Smooth muscle cell (in vitro differentiated cells): ENCODE measurements around the gene OR10AG1. TPM values are rescaled to one million over a fixed set of nuclear protein-coding genes. Genes with fewer than 3 reads are reported as not detected.

Experiments
- DNase-seq: peaks from one replicate; lab custom pipeline; 2025; ENCODE audit not compliant: unreplicated experiment; lab: John Stamatoyannopoulos, UW
- H2AFZ ChIP-seq: fragments of 200-600 bp; sonication (generic); 2 replicates; pipeline ENCODE4 v1.6.0; 2016; ENCODE audit warnings: antibody characterized with exemption, low read depth, mild to moderate bottlenecking
- H3F3A ChIP-seq: fragments of 200-600 bp; sonication (generic); 2 replicates; pipeline ENCODE4 v1.6.0; 2017; ENCODE audit warnings: antibody characterized with exemption, low read depth
- H3K27ac ChIP-seq: fragments of 200-600 bp; sonication (generic); 2 replicates; pipeline ENCODE4 v1.5.1; 2016; ENCODE audit warnings: low read depth, mild to moderate bottlenecking
- H3K27me3 ChIP-seq: fragments of 200-600 bp; sonication (generic); 2 replicates; pipeline ENCODE4 v1.6.1; 2016; ENCODE audit warnings: low read depth, mild to moderate bottlenecking
- H3K36me3 ChIP-seq: fragments of 200-600 bp; sonication (generic); 2 replicates; pipeline ENCODE4 v1.5.1; 2016; ENCODE audit warnings: low read depth
- H3K4me1 ChIP-seq: fragments of 200-600 bp; sonication (generic); 2 replicates; pipeline ENCODE4 v1.5.1; 2016; ENCODE audit warnings: low read depth
- H3K4me2 ChIP-seq: fragments of 200-600 bp; sonication (generic); 2 replicates; pipeline ENCODE4 v1.6.0; 2016; ENCODE audit warnings: mild to moderate bottlenecking
- H3K4me3 ChIP-seq: fragments of 200-600 bp; sonication (generic); 2 replicates; pipeline ENCODE4 v1.5.1; 2016; ENCODE audit warnings: mild to moderate bottlenecking
- H3K79me2 ChIP-seq: fragments of 200-600 bp; sonication (generic); 2 replicates; pipeline ENCODE4 v1.6.0; 2016; ENCODE audit warnings: low read depth, mild to moderate bottlenecking
- H3K9ac ChIP-seq: fragments of 200-600 bp; sonication (generic); 2 replicates; pipeline ENCODE4 v1.6.0; 2016; ENCODE audit warnings: low read depth
- H3K9me3 ChIP-seq: fragments of 200-600 bp; sonication (generic); replicated peaks from 2 replicates; pipeline ENCODE4 v1.5.1; 2016; ENCODE audit warnings: low read depth
- H4K20me1 ChIP-seq: fragments of 200-600 bp; sonication (generic); 2 replicates; pipeline ENCODE4 v1.6.0; 2016; ENCODE audit warnings: low read depth
- CTCF ChIP-seq: fragments of 200-600 bp; sonication (generic); IDR thresholded peaks from 2 replicates; pipeline ENCODE4 v1.5.1; 2017; ENCODE audit warnings: borderline replicate concordance, mild to moderate bottlenecking, antibody characterized with exemption; ENCODE audit not compliant: insufficient read depth, poor library complexity, severe bottlenecking
- WGBS: methylation state at CpG from one replicate; pipeline ENCODE4 v1.1.7; 2016; ENCODE audit warnings: low lambda C conversion rate; 5-methylcytosine and 5-hydroxymethylcytosine counted together
- polyA plus RNA-seq: library from polyadenylated mRNA; unstranded; fragments of >200 nt; fragmentation: Nextera tagmentation; extraction: Ambion mirVana; gene quantifications from 2 replicates; pipeline ENCODE4 v1.2.1, GENCODE V29; 2016
- total RNA-seq: library from RNA; depleted of rRNA; stranded (reverse); fragments of >200 nt; gene quantifications from 2 replicates; pipeline ENCODE4 v1.2.3, GENCODE V29; 2014

The OR10AG1 gene, protein sequence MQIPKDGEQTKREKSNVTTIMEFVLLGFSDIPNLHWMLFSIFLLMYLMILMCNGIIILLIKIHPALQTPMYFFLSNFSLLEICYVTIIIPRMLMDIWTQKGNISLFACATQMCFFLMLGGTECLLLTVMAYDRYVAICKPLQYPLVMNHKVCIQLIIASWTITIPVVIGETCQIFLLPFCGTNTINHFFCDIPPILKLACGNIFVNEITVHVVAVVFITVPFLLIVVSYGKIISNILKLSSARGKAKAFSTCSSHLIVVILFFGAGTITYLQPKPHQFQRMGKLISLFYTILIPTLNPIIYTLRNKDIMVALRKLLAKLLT
- not detected in 2 replicates for total RNA-seq
- polyA plus RNA-seq = not detected in 2 replicates

- no peaks in the 10 kb centered on the region for H3K79me2 ChIP-seq
- DNase-seq = no peak
- H3K9me3 ChIP-seq = no peaks in the 10 kb centered on the region
- no peaks in the 10 kb centered on the region for H4K20me1 ChIP-seq
- 95% methylated on average over 2 of the region's 2 CpGs for WGBS
- no peak within 1 kb of the TSS for H3K4me3 ChIP-seq
- H3K27ac ChIP-seq = no peak within 1 kb of the TSS
- H3K27me3 ChIP-seq = no peaks in the 10 kb centered on the region
- H3K4me1 ChIP-seq = no peaks in the 10 kb centered on the region
- H2AFZ ChIP-seq = no peak within 1 kb of the TSS
- TF ChIP-seq CTCF = no peak
- no peak within 1 kb of the TSS for H3K9ac ChIP-seq
- no peaks in the 10 kb centered on the region for H3K36me3 ChIP-seq
- no peak within 1 kb of the TSS for H3K4me2 ChIP-seq
- H3F3A ChIP-seq = no peaks in the 10 kb centered on the region
Measured at GRCh38 chr11:55969845-55970244, at the start of gene OR10AG1. Gene OR10AG1 (minus strand): TSS chr11:55969945. CDS start chr11:55969907, 38 bp downstream.

- Histone ChIP-seq H2AFZ (no peak overlapping the region), H3K4me3 (no peak overlapping the region), H4K20me1 (no peaks in the 10 kb centered on the region), H3K27me3 (no peaks in the 10 kb centered on the region), H3K27ac (no peak overlapping the region), H3K4me1 (no peaks in the 10 kb centered on the region), H3K36me3 (no peaks in the 10 kb centered on the region), H3F3A (no peaks in the 10 kb centered on the region), H3K9ac (no peak overlapping the region), H3K79me2 (no peaks in the 10 kb centered on the region), H3K4me2 (no peak overlapping the region), H3K9me3 (no peaks in the 10 kb centered on the region)
- 70% methylated on average over 2 of the region's 2 CpGs for WGBS
- no peak for DNase-seq
- no peak for TF ChIP-seq CTCF
Measured at GRCh38 chr11:56013805-56014204, 44.1 kb upstream of the OR10AG1 start.

DNA sequence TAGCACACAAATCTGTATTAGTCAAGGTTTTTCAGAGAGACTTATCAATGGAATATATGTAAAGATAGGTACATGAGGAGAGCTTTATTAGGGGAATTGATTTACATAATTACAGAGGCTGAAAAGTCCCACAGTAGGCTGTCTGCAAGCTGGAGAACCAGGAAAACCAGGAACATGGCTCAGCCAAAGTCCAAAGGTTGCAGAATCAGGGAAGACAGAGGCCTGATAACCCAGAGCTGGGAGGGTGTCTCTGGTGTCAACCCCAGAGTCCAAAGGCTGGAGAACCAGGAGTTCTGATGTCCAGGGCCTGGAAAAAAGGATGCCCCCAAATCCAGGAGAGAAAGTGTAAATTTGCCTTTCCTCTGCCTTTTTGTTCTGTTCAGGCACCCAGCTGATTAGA lies 41.0 kb upstream of the OR10AG1 start:
- Histone ChIP-seq H3K9me3 (no peaks in the 10 kb centered on the region), H3K4me3 (no peak overlapping the region), H3K4me1 (no peaks in the 10 kb centered on the region), H3K9ac (no peak overlapping the region), H3K36me3 (no peaks in the 10 kb centered on the region), H3K4me2 (no peak overlapping the region), H3K27me3 (no peaks in the 10 kb centered on the region), H3K27ac (no peak overlapping the region), H2AFZ (no peak overlapping the region), H3K79me2 (no peaks in the 10 kb centered on the region), H3F3A (no peaks in the 10 kb centered on the region), H4K20me1 (no peaks in the 10 kb centered on the region)
- no peak for TF ChIP-seq CTCF
- DNase-seq = no peak

- no peaks in the 10 kb centered on the region for H3K9me3 ChIP-seq
- no peaks in the 10 kb centered on the region for H3F3A ChIP-seq
- H3K4me2 ChIP-seq = no peak within 1 kb of the TSS
- no peak for TF ChIP-seq CTCF
- DNase-seq = no peak
- H2AFZ ChIP-seq = no peak within 1 kb of the TSS
- H3K4me1 ChIP-seq = no peaks in the 10 kb centered on the region
- H3K4me3 ChIP-seq = no peak within 1 kb of the TSS
- no peaks in the 10 kb centered on the region for H4K20me1 ChIP-seq
- H3K79me2 ChIP-seq = no peaks in the 10 kb centered on the region
- no peaks in the 10 kb centered on the region for H3K36me3 ChIP-seq
- no peak within 1 kb of the TSS for H3K27ac ChIP-seq
- H3K27me3 ChIP-seq = no peaks in the 10 kb centered on the region
- 80% methylated on average over 2 of the region's 2 CpGs for WGBS
- H3K9ac ChIP-seq = no peak within 1 kb of the TSS
Measured at GRCh38 chr11:55994525-55994924, 24.8 kb upstream of the OR10AG1 start, which contains the start of gene OR5F1. Gene OR5F1 (minus strand): TSS chr11:55994625. CDS start chr11:55994625, 0 bp downstream.
